ENCODE measurements around the gene INPP5A.
A peak's percentile ranks its signal among the peaks of the same experiment; 100 is the strongest.
"Not testable (repeated sequence)": the region's sequence is repeated elsewhere in the genome, so short reads cannot be mapped to it uniquely, and the experiment has no call there.

Gene INPP5A

DNA sequence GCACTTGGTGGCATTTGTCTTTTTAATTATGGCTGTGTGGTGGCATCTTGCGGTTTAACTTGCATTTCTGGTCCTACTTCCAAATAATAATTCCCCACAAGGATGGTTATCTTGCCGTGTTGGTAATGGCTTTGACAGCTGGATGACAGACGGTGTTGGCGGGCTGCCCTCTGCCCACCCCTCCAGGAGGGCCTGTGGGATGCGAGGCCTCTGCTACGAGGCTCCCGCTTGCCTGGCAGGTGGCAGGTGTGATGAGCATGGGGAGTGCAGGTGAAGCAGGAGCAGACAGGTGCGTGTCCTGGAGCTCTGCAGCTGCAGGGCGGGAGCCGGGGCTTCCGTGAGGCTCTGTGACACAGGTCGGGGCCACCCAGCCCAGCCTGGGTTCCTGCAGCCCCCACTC, 11.8 kb downstream of the INPP5A start:
- peak; percentile 16 for DNase-seq

DNA sequence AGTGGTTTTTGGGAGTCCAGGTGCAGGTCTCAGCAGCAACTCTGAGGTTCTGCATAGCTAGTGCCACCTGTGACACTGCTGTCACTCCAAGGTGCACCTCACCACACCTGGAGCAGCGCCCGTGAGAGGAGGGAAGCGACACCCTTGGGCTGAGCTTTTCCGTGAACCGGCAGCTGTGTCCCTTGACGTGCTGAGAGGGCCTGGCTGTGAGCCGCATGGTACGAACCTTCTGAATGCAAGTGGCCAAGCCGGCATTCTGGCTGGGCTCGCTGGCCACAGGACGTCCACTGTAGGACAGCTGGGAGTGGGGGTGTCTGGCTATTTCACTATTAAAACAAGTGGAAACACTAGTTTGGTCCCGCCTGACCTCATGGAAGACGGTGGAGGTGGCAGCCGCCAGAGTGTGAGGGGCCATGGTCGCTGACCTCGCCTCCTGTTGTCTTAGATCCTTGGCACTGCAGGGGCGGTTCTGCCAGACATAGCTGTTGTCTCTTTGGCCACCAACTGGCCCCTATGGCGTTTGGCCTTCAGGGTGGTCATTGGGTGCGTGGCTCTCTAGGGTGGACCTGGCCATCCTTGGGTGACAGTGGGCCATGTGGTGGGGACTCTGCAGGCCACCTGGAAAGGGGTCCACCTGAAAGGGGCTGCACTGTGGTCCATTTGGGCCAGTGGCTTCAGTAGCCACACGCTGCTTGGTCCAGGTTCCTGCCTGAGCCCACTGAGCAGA, 12.9 kb downstream of the INPP5A start:
- no peak for DNase-seq

- DNase-seq, result no peak
These were observed 13.7 kb downstream of the INPP5A start for GRCh38 chr10:132551093-132551807.

GRCh38 chr10:132551808-132552130, 14.2 kb downstream of the INPP5A start:
- DNase-seq, result no peak

GRCh38 chr10:132552635-132553034, 15.0 kb downstream of the INPP5A start:
- DNase-seq, result not testable (repeated sequence)

GRCh38 chr10:132553568-132553967, 16.0 kb downstream of the INPP5A start:
- DNase-seq, result not testable (repeated sequence)

DNA sequence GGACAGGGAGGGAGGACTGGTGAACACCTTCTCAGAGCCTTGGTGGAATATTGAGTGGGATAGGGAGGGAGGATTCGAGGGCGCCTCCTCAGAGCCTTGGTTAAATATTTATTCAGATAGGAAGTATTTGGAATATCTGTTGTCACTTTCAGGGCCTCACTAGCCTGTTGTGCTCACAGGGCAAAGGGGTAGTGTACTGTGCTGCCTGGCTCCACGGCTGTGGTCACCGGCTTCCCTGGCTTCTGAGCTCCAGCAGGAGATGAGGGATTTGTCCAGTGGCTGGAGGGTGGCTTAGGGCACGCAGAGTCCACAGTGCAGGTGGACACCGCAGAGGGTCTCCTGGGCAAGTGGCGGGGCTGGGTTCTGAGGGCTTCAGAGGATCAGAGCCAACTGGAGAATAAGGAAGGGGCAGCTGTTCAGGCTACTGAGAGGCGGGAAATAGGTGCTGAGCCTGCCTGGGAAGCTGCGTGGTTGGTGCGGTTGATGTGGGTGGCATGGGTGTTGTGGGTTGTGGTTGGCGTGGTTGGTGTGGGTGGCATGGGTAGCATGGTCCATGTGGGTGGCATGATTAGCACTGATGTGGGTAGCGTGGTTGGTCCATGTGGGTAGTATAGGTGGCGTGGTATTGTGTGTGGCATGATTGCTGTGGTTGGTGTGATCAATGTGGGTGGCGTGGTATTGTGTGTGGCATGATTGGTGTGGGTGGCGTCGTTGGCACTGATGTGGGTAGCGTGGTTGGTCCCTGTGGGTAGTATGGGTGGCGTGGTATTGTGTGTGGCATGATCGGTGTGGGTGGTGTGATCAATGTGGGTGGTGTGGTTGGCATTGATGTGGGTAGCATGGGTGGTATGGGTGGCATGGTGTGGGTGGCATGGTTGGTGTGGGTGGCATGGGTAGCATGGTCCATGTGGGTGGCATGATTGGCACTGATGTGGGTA, 16.7 kb downstream of the INPP5A start:
- no peak for DNase-seq

DNA sequence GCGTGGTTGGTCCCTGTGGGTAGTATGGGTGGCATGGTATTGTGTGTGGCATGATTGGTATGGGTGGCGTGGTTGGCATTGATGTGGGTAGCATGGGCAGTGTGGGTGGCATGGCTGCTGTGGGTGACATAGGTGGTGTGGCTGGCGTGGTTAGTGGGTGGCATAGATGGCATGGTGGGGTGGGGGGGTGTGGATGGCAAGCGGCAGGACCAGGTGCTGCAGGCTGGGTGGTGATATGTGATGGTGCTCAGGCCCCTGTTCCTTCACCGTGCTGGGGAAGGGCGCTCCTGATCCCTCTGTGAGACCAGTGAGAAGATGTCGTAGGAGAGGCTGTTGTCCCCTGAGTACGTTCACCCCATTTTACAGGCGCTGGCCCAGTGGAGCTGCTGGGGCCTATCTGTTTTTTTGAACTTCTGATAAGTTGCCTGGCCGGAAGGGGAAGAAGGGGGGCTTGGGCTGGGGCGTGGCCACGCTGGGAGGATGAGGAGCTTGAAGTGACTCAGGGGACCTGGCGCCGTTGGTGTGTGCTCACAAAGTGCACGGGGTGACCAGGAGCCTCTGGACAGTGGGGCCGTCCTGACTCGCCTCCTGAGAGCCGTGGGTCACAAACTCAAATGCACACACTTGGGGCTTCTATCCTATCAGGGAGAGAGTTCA, 17.5 kb downstream of the INPP5A start:
- no peak for DNase-seq

- DNase-seq, result no peak
These were observed 18.3 kb downstream of the INPP5A start for GRCh38 chr10:132555648-132556575.

DNA sequence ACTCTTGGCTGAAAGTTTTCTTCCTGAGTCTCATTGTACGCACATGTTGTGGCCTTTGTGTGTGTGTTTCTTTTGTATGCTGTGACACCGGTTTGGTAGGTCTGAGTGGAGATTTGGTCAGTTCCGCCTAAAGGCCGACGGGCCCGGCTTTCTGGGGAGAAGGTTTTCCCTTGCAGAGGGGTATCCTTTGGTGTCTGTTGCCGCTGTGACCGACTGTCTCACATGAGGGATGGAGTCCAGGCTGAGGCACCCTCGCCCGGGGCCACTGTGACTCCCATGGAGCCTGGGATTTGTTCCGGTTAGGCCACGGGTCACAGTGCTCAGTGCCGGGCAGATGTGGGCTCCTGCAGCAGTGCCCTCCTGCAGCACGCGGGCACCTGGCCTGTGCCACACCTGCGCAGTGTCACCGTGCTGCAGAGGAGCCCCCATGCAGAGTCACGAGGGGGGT, 19.4 kb downstream of the INPP5A start:
- no peak for DNase-seq

DNA sequence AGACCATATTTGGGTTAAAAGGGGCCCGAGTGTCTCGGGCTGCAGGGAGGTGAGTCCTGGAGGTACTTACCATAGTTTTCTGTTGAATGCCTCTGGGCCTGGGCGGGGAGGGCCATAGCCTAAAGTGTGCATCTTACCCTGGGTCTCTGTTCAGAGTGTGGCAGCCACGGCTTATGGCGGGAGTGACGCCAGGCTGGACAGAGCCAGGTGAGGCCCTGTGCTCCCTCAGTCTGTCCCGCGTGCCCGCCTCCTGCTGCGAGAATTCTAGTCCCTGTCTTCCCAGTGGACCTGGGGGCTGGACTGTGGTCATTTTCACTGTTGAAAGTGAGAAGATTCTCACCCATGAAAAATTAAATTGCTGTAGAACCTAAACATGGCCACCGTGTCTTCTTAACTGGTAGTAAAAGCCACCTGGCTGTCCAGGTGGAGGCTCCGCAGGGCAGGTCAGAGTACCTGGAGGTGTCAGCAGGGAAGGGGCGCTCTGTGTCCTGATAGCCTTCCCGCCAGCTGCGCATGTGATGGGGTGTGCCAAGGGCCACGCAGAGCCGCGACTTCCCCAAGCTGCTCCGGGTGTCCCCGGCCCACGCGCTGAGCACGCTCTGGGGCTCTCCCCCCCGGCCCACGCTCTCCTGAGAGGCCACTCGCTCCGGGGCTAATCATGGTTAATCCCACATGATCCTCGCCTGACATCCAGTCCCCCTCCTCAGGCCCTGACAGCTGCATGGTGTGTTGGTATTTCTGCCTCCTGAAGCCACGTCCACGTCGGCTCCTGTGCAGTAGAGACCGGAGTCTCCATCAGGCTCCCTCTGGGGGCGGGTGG, 20.3 kb downstream of the INPP5A start:
- no peak for DNase-seq

DNA sequence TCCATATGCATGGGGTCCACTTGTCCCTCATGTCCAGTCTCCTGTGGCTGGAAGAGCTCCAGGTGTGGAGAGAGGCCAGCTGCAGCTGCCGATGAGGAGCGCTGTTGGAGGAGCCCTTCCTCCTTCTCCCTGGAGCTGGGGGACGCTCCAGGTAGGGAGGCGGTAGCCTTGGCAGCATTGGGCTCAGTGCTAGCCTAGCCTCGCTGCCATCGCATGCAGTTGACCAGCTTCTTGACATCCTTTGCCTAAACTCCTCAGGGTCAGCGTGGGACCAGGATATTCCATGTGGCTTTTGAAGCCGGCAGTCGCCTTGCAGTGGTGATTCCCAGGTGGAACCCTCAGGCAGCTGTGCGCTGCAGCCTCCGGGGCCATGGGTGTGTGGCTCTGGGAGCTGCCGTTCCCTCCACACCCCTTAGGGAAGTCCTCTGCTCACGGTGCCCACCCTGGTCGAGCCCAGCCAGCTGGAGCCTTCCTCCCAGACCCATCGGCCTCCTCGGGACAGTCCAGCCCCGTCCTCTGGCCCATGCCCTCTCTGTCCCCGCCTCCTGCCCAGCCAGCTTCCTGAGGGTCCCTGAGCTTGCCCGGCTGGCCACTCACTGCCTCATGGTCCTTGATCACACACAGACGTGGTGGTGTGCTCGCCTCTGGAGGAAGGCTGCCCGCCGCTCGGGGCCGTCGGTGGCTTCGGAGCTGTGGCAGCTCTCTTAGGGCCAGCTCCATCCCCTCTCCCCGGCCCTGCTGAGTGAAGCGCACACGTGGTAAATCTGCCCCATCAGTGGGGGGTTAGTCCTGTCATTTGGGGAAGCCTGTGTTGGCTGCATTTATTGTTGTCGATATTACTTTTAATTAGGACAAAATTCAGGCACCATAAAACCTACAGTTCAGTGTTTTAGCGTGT, 21.2 kb downstream of the INPP5A start:
- DNase-seq, result no peak

GRCh38 chr10:132559538-132559937, 22.0 kb downstream of the INPP5A start:
- DNase-seq, result no peak

DNA sequence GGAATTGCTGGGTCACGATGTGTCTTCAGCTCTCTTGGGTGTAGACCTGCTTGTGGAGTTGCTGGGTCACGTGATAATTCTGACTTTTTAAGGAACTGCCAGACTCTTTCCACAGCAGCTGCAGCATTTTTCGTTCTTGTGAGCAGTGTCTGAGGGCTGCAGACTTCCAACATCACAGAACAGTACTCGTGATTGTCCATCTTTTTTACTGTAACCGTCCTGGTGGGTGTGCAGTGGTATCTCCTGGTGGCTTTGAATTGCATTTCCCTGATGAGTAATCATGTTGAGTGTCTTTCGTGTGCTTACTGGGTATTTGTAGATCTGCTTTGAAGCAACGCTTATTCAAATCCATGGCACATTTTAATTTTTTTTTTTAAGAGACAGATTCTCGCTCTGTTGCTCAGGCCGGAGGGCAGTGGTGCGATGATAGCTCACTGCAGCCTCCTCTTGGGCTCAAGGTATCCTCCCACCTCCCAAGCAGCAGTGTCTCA, 22.7 kb downstream of the INPP5A start:
- DNase-seq, result no peak

- DNase-seq, result no peak
These were observed 24.8 kb downstream of the INPP5A start for GRCh38 chr10:132562177-132562915.

- no peak for DNase-seq
These were observed 25.4 kb downstream of the INPP5A start for GRCh38 chr10:132562916-132563456.

DNA sequence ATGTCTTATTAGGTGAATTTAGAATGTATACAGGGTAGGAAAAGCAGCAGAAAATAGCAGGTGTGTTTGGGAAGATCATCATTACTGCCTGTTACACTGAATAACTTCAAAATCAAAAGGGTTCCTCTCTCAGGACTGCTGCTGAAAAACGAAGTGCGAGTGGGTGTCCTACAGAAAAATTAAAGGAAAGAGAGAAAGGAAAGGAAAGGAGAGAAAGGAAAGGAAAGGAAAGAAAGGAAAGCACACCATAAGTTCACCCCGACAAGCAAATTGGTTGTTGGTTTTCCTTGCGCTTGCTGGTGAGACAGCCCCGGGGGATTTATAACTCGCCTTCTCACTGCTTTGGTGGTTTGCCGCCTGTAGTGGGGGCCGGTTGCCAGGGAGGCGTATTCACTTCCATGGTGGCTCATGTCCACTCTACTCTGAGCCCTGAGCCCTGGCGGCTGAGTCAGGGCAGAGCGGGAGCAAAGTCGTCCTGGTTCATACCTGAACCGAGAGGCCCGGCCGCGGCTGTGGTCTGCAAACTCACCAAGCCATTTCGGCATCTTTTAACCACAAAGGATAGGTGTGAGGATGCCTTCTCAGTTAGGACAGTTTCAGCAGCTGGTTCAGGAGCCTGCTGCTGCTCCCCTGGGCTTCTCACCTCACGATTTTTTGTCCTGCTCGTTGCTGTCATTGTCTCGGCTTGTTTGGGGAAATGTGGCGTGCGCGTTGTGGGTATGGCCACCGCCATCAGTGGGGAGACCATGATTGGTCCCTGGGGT, 26.1 kb downstream of the INPP5A start:
- no peak for DNase-seq

DNA sequence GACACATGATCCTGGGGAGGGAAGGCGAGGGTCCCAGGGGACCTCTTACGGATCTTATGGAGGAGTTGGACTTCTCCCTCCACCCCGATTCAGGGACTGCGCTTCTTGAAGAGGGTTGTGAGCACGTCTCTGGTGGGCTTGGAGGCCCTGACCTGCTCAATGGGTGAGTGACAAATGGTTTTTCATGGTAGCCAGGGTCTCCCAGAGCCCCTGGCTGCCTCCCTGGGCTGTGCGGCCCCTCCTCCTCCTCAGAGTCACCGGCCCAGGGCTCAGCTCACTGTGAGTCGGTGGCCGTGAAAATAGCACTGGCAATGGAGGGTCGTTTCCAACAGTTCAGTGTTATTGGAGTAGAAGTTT, 26.6 kb downstream of the INPP5A start:
- no peak for DNase-seq

Measured in NCI-H2107 (cell line).